ENCODE results near the gene CAND2.
"Not testable (repeated sequence)": the region's sequence is repeated elsewhere in the genome, so short reads cannot be mapped to it uniquely, and the experiment has no call there.

Gene CAND2

DNA sequence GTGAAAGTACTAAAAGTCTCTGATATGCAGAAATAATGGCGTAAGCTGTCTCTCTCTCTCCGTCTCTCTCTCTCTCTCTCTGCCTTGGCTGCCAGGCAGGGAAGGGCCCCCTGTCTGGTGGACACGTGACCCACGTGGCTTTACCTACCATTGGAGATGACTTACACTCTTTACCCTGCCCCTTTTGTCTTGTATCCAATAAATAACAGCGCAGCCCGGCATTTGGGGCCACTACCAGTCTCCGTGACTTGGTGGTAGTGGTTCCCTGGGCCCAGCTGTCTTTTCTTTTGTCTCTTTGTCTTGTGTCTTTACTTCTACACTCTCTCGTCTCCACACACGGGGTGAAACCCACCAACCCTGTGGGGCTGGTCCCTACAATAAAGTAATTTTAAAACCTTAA is 25.2 kb upstream of the CAND2 start:
- DNase-seq (ENCODE audit: low read depth) = no peak

DNA sequence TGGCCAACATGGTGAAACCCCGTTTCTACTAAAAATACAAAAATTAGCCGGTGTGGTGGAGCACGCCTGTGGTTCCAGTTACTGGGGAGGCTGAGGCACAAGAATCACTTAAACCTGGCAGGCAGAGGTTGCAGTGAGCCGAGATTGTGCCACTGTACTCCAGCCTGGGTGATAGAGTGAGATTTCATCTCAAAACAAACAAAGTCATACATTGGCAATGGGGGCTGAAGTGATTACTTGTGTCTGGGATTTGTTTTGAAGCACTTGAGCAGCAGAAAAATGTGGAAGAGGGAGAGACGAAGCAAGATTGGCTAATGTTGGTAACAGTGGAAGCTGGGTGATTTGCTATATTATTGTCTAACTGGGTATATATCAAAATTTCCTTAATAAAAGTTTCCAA is 24.0 kb upstream of the CAND2 start:
- no peak for DNase-seq (ENCODE audit: low read depth)

DNA sequence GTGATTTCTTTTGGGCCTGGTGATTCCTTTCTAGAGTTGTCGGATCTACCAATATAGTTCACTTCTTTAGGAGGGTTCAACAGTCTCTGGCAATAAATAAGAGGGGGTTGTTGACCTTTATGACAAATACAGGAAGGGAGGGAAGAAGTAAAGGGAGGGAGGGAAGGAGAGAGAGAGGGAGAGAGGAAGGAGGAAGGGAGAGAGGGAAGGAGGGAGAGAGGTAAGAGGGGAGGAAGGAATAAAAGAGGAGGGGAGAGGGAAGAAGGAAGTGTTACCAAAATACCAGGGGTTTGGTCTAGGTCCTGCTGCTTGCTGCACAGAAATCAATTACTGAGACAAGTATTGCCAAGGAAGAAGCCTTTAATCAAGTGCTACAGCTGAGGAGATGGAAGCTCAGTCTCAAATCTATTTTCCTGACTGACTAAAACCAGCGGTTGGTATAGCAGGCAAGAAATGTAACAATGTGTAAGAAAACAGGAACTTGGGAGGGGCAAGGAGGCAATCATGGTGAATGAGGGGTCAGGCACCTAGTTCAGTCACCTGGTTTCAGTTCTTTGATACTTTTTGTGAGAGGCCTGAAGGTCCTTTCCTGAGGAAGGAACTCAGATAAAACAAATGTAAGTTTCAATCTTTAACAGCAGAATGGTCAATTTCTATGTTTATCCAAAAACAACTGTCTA is 23.3 kb upstream of the CAND2 start:
- DNase-seq (ENCODE audit: low read depth) = no peak

DNA sequence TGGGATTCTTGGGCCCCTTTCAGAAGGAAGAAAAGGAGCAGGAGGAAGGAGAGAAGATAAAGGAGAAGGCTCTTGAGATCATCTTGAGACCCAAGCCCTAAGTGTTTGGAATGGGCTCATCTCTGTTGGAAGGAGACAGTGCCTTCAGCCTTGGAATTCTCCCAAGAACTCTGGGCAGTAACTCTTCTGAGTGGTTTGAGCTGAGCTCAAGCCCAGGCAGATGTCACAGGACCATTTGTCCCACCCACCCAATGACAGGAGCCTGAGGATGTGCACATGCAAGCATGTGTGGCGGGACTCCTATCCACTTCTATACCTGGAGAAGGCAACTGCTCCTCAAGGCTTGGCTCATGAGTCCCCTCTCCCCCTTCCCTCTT is 22.8 kb upstream of the CAND2 start:
- DNase-seq (ENCODE audit: low read depth) = no peak

DNA sequence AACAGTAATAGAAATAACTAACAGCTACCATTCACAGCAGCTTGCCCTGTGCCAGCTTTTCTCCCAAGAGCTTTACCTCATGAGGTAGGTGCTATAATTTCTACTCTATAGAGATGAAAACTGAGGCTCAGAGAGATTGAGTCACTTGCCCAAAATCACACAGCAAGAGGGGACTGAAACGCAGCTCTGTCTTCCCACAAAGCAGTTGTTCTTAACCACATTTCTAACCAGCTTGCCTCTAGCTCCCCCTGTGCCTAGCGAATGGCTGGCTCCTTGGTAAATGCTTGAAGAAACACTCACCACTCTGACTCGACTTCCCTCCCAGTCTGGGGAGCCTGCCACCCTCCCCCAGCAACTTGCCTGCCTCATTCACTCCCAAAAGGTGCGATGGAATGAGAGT is 21.9 kb upstream of the CAND2 start:
- no peak for DNase-seq (ENCODE audit: low read depth)

DNA sequence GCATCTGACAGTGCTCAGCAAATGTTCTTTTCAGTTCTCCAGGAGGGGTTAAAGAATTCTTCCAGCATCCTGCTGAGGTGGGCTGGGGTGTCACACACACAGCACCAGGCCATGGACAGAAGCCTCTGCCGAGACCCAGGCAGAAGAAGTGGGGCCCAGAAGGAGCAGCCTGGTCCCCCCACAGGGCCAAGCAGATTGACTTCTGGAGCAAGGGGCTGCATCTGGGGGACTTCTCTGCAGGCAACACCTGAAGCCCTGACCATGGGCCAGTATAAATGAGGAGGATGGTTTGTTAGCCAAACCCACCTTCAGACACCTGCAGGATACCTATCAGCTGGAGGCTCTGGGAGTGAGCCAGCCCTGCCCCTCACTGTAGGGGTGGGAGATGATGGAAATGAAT is 21.3 kb upstream of the CAND2 start:
- no peak for DNase-seq (ENCODE audit: low read depth)

DNA sequence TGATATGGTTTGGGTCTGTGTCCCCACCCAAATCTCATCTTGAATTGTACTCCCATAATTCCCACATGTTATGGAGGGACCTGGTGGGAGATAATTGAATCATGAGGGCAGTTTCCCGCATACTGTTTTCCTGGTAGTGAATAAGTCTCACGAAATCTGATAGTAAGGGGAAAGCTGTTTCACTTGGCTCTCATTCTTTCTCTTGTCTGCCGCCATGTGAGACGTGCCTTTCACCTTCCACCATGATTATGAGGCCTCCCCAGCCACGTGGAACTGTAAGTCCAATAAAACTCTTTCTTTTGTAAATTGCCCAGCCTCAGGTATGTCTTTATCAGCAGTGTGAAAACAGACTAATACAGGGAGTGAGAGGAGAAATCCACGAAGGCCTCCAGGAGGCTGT is 20.5 kb upstream of the CAND2 start:
- DNase-seq (ENCODE audit: low read depth) = not testable (repeated sequence)

DNA sequence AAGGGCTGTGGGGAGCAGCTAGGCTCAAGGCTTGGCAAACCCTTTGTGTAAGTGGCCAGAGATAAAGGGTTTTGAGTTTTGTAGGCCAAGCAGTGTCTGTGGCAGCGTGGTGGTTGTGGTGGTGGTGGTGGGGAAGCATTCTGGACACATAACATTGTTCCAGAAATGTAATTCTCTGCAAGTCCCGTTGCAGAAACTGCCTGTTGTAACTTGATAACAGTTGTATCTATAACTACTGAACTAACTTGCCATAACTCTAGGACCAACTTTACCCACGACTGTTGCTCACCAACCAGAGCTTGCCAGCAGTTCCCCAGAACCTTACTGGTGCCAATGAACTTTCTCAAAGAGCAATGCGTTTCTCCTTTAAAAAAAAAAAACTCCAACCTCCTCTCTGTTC is 19.3 kb upstream of the CAND2 start:
- no peak for DNase-seq (ENCODE audit: low read depth)

DNA sequence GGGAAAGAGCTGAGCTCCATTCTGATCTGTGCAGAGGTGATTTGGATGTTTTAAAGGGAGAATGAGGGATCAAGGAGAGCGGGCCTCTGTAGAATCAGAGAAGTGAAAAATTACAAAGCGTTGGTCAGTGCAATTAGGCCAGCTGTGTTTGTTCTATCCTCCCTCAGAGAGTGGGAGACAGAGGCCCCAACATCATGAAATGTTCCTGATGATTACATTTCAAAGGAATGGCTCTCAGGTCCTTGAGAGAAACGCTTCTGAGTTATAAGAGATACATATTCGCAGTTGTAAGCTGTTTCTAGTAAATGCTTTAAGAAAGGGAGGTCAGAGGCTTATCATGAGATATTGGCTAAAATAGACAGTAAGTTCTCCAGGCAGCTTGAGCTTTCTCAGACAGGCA is 15.7 kb upstream of the CAND2 start:
- DNase-seq (ENCODE audit: low read depth) = no peak

DNA sequence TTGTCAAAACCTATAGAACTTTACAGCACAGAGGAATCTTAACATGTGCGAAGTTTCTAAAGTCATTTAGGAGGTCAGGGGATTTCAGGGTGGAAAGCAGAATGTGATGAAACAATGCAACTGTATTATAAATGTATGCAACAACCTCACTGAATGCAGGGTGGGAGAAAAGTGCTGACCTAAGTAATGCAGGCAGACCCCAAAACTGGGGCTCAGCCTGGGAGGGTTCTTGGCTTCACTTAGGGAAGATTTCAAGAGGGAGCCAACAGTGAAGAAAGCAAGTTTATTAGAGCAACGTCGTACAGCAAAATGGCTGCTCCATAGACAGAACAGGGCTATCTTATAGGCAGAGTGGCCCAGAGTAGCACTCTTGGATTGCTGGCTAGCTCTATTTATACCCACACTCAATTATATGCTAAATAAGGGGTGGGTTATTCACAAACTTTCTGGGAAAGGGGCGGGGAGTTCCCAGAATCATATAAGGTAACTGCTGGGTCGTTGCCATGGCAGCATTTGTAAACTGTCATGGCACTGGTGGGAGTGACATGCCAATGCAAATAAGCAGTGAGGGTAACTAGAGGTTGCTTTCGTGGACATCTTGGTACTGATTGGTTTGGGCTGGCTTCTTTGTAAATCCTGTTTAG is 14.2 kb upstream of the CAND2 start:
- DNase-seq (ENCODE audit: low read depth) = no peak

DNA sequence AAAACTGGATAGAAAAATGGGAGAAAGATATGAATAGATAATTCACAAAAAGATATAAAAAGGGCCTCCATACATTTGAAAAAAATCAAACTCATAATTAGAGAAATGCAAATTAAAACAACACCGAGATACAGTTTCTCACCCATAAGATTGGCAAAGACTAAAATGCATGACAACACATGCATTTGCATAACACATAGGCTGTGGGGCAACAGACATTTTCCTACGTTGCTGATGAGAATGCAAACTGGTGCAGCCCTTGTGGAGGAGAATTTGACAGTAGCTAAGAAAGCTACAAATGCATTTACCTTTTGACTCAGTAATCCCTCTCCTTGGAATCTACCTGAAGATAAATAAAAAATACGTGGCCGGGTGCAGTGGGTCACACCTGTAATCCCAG is 11.4 kb upstream of the CAND2 start:
- DNase-seq (ENCODE audit: low read depth) = no peak

DNA sequence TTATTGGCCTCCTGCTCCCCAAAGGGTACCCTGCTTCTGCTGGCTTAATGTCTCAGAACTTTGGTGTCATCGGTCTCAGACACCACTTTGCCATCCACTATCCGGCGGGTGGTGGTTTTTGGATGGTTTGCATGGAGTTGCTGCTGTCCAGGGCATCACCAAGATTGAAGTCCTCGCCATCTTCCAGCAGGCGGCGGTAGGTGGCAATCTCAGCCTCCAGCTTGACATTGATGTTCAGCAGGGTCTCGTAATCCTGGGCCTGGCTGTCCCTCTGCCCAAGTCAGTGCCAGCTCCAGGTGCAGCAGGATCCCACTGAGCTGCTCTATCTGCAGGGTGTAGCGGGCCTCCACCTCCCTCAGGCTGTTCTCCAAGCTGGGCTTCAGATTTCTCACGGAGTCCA is 9.1 kb upstream of the CAND2 start:
- peak; percentile 9 for DNase-seq (ENCODE audit: low read depth)

DNA sequence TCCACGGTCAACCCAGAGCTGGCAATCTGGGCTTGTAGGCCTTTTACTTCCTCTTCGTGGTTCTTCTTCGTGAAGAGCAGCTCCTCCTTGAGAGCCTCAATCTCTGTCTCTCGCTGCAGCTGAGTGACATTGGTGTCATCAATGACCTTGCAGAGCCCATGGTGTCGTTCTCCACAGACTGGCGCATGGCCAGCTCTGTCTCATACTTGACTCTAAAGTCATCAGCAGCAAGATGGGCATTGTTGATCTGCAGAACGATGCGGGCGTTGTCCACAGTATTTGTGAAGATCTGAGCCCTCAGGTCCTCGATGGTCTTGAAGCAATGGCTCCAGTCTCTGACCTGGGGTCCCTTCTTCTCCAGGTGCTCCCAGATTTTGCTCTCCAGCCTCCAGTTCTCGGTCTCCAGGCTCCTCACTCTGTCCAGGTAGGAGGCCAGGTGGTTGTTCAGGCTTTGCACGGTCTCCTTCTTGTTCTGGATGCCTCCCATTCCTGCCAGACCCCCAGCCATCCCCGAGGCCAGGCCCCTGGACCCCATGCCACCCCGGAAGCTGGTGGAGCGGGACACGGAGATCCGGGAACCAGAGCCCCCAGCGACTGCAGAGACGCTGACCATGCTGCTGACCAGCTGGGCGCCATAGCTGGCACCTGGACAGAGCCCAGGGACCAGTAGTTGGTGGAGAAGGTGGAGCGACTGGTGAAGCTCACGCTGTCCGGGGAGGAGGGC is 8.4 kb upstream of the CAND2 start:
- not testable (repeated sequence) for DNase-seq (ENCODE audit: low read depth)

DNA sequence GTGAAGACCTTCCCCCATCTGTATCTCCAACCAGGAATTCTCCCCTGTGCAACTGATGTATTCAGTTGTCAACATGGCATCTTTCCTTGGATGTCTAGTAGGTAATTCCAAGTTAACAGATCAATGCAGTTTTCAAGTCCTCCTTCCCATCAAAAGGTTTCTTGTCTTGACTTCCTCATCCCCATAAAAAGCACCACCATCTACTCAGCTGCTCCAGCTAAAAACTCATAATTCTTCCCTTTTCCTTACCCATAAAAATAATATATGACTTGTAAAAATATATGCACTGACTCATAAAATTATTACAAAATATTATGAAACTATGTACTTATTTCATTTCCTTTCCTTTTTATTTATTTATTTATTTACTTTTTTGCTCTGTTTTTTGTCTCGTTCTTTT is 5.0 kb upstream of the CAND2 start:
- DNase-seq (ENCODE audit: low read depth) = no peak

DNA sequence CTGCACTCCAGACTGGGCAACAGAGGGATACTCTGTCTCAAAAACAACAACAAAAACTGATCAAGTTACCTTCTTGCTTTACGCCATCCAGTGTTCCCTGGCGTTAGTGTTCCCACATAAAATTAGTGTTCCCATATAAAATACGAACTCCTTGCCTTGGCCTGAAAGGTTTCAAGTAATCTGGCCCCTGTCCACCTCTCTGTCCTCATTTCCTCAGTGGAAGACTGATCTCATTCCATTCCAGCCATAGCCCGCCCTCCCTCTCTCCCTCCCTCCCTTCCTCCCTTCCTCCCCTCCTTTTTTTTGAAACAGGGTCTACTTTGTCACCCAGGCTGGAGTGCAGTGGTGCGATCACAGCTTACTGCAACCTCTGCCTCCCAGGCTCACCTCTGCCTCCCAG is 2.8 kb upstream of the CAND2 start:
- DNase-seq (ENCODE audit: low read depth) = no peak

DNA sequence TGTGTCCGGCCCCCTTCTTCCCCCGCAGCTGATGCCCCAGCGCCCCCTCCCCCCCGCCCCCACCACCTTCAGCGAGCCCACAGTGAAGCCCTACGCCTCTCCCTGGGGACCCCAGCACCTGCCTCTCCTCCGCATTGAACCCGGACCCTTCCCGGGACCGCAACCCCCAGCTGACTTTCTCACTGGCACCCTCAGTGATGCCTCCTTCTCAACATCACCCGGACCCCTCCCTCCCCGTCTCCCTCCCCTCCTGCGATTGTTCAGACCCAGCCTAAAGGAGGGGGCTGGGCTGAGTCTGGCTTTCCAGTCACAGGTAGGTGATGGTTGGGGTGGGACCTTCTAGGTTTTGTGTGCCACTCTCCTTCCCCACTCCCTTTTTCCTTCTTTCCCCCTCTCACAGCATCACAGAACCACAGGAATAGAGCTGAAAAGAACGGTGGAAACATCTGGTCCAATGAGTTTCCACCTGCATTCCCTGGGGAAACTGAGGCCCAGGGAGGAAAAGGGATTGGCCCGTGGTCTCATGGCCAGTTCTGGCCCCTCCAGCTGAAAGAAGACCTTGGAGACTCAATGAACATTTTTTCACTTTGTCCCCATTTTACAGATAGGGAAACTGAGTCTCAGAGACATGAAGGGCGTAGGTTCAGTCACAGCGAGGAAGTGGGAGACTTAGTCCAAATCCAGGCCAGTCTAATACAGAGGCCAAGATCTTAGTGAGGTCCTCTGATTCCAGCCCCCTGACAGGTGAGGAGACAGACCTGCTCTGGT is 828 bp downstream of the CAND2 start:
- no peak for DNase-seq (ENCODE audit: low read depth)

DNA sequence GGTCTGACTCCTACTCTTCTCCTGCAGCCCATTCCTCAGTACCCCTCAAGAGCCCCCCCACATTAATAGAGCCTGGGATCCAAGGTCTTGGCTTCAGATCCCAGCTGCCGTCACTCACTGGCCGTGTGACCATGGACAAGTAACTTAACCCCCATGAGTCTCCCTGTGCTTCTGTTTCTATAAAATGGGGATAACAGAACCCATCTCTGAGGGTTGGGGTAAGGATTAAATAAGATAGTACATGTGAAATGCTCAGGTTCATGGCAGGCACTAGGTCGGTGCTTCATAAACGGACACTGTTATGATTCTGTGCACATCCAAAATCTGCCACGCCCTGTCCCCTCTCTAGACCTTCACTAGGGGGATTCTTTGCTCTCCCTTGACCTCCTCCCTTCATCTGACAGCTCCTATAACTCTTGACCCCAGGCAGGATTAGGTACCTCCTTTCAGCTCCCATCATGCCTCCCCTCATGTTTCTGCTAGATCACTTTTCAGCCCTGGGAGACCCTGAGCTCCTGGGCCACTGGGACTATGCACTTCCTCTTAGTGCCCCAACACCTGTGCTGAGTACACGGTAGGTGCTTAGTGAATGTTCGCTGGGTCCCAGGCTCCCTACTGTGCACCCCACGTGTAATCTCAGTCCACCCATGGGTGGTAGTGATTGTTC is 1.5 kb downstream of the CAND2 start:
- no peak for DNase-seq (ENCODE audit: low read depth)

DNA sequence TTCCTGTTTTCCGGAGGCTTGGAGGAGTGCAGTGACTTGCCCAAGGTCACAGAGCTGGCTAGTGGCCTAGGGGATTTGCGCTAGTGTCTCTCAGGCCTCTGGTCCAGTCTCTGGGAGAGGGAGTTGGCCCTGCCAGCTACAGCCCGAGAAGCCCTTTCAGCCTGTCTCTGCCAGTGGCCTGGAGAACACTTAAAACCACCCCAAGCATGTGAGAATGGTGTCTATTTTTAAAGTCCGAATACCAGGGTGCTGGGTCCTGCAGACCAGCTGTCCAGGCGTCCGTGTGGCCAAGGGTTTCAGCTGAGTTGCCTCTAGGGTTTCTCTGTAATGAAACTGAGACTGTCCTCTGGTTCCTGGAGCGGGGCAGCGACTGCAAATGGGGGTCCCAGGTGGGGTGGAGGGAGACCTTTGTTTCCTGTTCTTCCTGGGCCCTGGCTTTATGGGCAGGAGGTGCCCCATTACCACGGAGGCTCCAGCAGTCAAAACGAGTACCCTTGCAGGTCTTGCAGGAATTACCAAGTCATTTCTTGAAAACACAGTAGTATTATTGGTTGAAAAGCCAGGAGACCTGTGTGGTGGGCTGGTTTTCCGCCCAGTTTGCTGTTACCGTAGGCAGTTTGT is 2.2 kb downstream of the CAND2 start:
- no peak for DNase-seq (ENCODE audit: low read depth)

DNA sequence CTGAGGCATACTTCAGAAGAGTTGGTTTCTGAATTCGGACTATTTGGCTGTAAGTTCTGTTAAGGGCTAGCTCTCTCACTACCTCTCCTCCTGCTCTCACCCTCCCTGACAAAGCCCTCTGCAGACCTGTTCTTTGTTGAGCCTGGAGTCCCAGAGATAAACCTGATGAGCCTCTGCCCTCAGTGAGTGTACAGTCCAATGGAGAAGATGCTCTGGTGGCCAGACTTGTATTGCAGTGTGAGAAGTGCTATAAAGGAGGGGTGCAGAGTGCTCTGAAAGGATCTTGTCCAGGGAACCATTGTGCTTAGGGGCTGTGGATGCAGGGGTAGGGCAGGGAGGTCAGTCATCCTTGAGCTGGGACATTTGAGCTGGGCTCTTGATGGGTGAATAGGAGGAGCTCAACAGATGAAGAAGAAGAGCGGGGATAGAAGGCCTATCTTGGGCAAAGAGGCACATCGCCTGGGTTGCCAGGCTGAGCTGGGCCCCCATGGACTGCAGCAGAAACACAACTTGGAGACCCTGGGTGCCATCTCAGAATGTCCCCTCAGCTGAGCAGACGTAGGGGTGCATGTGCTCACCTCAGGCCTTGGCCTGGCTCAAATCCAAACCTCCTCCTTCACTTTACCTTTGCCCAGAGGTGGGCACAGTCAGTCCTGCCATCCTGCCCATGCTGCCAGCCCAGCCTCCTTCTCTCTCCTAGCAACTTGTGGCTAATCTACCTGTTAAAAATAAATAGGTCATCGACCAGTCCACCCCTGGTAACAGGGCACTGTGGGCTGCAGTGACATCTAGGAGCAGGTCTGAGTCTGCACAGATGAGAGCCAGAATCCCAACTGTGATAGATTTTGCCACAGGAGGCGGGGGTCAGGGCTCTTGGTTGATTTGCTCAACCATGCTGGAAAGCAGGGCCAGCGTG is 3.3 kb downstream of the CAND2 start:
- DNase-seq (ENCODE audit: low read depth) = no peak

DNA sequence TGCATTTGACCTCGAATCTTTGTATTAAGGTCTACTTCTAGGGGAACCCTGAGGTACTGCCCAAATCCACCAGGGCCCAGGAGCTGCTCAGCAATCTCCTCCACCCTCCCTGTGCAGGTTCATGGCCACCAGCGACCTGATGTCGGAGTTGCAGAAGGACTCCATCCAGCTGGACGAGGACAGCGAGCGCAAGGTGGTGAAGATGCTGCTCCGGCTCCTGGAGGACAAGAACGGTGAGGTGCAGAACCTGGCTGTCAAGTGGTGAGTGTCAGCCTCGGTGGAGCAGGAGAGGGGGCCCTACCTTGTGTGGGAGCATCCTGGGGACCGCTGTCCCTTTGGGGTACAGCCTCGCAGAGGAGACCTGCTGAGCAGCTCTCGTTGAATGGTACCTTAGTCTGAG is 6.9 kb downstream of the CAND2 start:
- no peak for DNase-seq (ENCODE audit: low read depth)

DNA sequence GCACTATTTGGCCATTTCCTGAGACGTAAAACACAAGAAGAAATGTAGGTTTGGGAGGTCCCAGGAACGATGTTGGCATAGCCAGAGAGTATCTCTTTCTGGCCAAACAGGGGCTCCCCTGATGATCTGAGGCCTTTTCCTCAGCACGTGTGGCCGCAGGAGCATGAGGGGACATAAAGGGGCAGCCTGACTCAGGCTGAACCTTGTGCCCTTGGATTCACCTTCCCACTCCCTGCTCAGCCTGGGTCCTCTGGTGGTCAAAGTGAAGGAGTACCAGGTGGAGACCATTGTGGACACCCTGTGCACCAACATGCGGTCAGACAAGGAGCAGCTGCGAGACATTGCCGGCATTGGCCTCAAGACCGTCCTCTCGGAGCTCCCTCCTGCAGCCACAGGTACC is 10.6 kb downstream of the CAND2 start:
- DNase-seq (ENCODE audit: low read depth) = no peak

All from T-helper 22 cell (primary cell).